Osteoblast (primary cell): ENCODE measurements around the gene TICAM2. TPM values are rescaled to one million over a fixed set of nuclear protein-coding genes. Genes with fewer than 3 reads are reported as not detected.

ENCODE experiments used
- DNase-seq: peaks from one replicate; pipeline ENCODE4 v3.0.0; 2011; ENCODE audit warnings: low spot score, mixed read lengths; ENCODE audit not compliant: insufficient read length; ENCODE audit errors: missing footprints
- H2AFZ ChIP-seq: 2 replicates; pipeline ENCODE4 v1.6.0; 2011; ENCODE audit warnings: mild to moderate bottlenecking, low read length
- H3K27ac ChIP-seq: 2 replicates; pipeline ENCODE4 v1.5.1; 2011; ENCODE audit warnings: mild to moderate bottlenecking, low read depth, low read length, moderate library complexity
- H3K27me3 ChIP-seq: 2 replicates; pipeline ENCODE4 v1.6.0; 2012; ENCODE audit warnings: mild to moderate bottlenecking, control low read depth, inconsistent platforms, low read length, moderate library complexity; ENCODE audit not compliant: insufficient read depth
- H3K36me3 ChIP-seq: 2 replicates; pipeline ENCODE4 v1.5.1; 2011; ENCODE audit warnings: mild to moderate bottlenecking, low read length, control low read depth, moderate library complexity; ENCODE audit not compliant: insufficient read depth
- H3K4me1 ChIP-seq: 2 replicates; pipeline ENCODE4 v1.5.1; 2011; ENCODE audit warnings: mild to moderate bottlenecking, low read length, control low read depth, moderate library complexity; ENCODE audit not compliant: insufficient read depth
- H3K4me2 ChIP-seq: 2 replicates; pipeline ENCODE4 v1.6.0; 2011; ENCODE audit warnings: mild to moderate bottlenecking, low read length; ENCODE audit not compliant: insufficient read depth
- H3K4me3 ChIP-seq: fragments of 200-600 bp; sonication (generic); 3 replicates; pipeline ENCODE4 v1.5.1; 2012; ENCODE audit warnings: mild to moderate bottlenecking, low read length, inconsistent platforms; ENCODE audit not compliant: insufficient read depth
- H3K79me2 ChIP-seq: 2 replicates; pipeline ENCODE4 v1.6.0; 2012; ENCODE audit warnings: mild to moderate bottlenecking, low read length, control low read depth, inconsistent platforms; ENCODE audit not compliant: insufficient read depth
- H3K9me3 ChIP-seq: 2 replicates; pipeline ENCODE4 v1.5.1; 2011; ENCODE audit warnings: low read depth, low read length, control low read depth
- H4K20me1 ChIP-seq: 2 replicates; pipeline ENCODE4 v1.6.0; 2012; ENCODE audit warnings: mild to moderate bottlenecking, low read length, control low read depth; ENCODE audit not compliant: insufficient read depth
- CTCF ChIP-seq: IDR thresholded peaks from 2 replicates; pipeline ENCODE4 v1.5.1; 2011; ENCODE audit warnings: mild to moderate bottlenecking, low read depth, low read length, moderate library complexity; ENCODE audit errors: extremely low read depth
- total RNA-seq: library from RNA; depleted of rRNA; stranded (reverse); fragments of >200 nt; gene quantifications from 2 replicates; pipeline ENCODE4 v1.2.3, GENCODE V29; 2012

Gene TICAM2
- total RNA-seq, 1 donor = 6.9 TPM

GRCh38 chr5:115637507-115637906 lies 35.2 kb upstream of the TICAM2 start:
- H3K27me3 ChIP-seq = no peaks in the 10 kb centered on the region
- no peak overlapping the region for H3K4me3 ChIP-seq
- H3K4me1 ChIP-seq = peaks cover 14% of the 10 kb centered on the region
- DNase-seq = no peak
- no peaks in the 10 kb centered on the region for H3K79me2 ChIP-seq
- TF ChIP-seq CTCF = no peak
- H3K4me2 ChIP-seq = no peak overlapping the region
- no peak overlapping the region for H3K27ac ChIP-seq
- H3K36me3 ChIP-seq = no peaks in the 10 kb centered on the region
- no peaks in the 10 kb centered on the region for H3K9me3 ChIP-seq
- H4K20me1 ChIP-seq = no peaks in the 10 kb centered on the region
- H2AFZ ChIP-seq = no peak overlapping the region

GRCh38 chr5:115636008-115636407 lies 33.7 kb upstream of the TICAM2 start:
- H3K9me3 ChIP-seq = no peaks in the 10 kb centered on the region
- no peak overlapping the region for H3K27ac ChIP-seq
- H3K4me2 ChIP-seq = no peak overlapping the region
- H3K36me3 ChIP-seq = no peaks in the 10 kb centered on the region
- H3K79me2 ChIP-seq = no peaks in the 10 kb centered on the region
- no peak overlapping the region for H3K4me3 ChIP-seq
- no peaks in the 10 kb centered on the region for H4K20me1 ChIP-seq
- H3K27me3 ChIP-seq = no peaks in the 10 kb centered on the region
- no peak for DNase-seq
- TF ChIP-seq CTCF = no peak
- H2AFZ ChIP-seq = no peak overlapping the region
- peaks cover 6% of the 10 kb centered on the region for H3K4me1 ChIP-seq

GRCh38 chr5:115634343-115635132 lies 32.3 kb upstream of the TICAM2 start:
- Histone ChIP-seq H3K4me2 (peak overlapping the region; percentile 82), H3K4me1 (peaks cover 6% of the 10 kb centered on the region), H3K36me3 (no peaks in the 10 kb centered on the region), H4K20me1 (no peaks in the 10 kb centered on the region), H3K27ac (peak overlapping the region; percentile 13), H3K27me3 (no peaks in the 10 kb centered on the region), H3K79me2 (no peaks in the 10 kb centered on the region), H2AFZ (peak overlapping the region; percentile 90), H3K9me3 (no peaks in the 10 kb centered on the region), H3K4me3 (peak overlapping the region; percentile 68)
- peak; percentile 86 for DNase-seq
- TF ChIP-seq CTCF = peak; percentile 95

- peaks cover 6% of the 10 kb centered on the region for H3K4me1 ChIP-seq
- H3K36me3 ChIP-seq = no peaks in the 10 kb centered on the region
- H3K27me3 ChIP-seq = no peaks in the 10 kb centered on the region
- H2AFZ ChIP-seq = no peak overlapping the region
- H4K20me1 ChIP-seq = peaks cover 1% of the 10 kb centered on the region
- no peak for DNase-seq
- TF ChIP-seq CTCF = no peak
- H3K4me2 ChIP-seq = no peak overlapping the region
- no peaks in the 10 kb centered on the region for H3K9me3 ChIP-seq
- no peak overlapping the region for H3K4me3 ChIP-seq
- H3K79me2 ChIP-seq = peaks cover 10% of the 10 kb centered on the region
- no peak overlapping the region for H3K27ac ChIP-seq
These were observed 27.6 kb upstream of the TICAM2 start for GRCh38 chr5:115629903-115630302.
